Measurements from ENCODE around the gene MYH7B. TPM values are rescaled to one million over a fixed set of nuclear protein-coding genes. Genes with fewer than 3 reads are reported as not detected.

Gene MYH7B
- 0.05 and 0.49 TPM in 2 replicates for total RNA-seq (2014; rRNA removed; shearing (Covaris generic))
- 0.33 TPM in 1 of 2 replicates, not detected in the other for polyA plus RNA-seq (2014; cell fraction: nucleus; rRNA removed)

DNA sequence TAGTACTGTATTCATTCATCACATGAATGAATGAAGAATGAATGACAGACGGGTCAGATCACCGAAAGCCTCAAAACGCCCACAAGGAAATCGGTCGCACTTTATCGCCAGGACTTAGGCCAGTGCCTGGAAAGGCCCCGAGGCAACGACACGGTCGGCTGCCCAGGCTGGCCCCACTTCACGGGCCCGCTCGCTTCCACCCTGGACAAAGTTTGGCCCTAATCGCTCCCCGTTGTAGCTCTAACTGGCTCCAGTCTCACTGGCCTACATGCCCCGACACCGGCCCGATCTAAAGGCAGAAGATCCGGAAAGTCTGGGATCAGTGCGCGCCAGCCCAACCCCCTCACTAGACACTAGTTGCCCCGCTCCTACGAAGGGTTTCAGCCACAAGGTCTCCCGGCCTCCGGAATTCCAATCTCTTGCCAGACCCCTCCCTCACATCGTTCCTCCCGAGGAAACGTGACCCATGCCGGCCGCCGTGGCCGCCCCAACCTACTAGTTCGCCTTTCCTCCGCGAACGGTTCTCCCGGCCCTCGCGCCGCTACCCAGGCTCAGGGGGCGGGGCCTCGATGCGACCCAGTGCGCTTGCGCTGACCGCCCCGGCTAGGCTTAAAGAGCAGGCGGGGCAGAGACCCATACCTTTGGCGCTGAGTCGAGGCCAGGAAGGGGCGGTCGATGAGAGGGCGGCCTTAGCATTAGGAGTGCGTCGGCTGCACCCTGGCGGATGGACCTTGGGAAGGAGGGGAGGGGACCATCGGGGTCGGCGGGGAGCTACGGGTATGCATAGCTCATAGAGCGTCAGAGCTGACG lies at the start of gene MYH7B, which contains the start of gene GSS:
TSS of gene MYH7B (plus strand) at position 638 of the 810 bp plus-strand sequence. CDS start 22,138 bp downstream, outside the sequence.
TSS of gene GSS (minus strand) at position 576 of the 810 bp plus-strand sequence. CDS start 3,954 bp downstream, outside the sequence.
- DNase-seq (ENCODE audit: extremely low read depth, low read depth), result peak; percentile 96

DNA sequence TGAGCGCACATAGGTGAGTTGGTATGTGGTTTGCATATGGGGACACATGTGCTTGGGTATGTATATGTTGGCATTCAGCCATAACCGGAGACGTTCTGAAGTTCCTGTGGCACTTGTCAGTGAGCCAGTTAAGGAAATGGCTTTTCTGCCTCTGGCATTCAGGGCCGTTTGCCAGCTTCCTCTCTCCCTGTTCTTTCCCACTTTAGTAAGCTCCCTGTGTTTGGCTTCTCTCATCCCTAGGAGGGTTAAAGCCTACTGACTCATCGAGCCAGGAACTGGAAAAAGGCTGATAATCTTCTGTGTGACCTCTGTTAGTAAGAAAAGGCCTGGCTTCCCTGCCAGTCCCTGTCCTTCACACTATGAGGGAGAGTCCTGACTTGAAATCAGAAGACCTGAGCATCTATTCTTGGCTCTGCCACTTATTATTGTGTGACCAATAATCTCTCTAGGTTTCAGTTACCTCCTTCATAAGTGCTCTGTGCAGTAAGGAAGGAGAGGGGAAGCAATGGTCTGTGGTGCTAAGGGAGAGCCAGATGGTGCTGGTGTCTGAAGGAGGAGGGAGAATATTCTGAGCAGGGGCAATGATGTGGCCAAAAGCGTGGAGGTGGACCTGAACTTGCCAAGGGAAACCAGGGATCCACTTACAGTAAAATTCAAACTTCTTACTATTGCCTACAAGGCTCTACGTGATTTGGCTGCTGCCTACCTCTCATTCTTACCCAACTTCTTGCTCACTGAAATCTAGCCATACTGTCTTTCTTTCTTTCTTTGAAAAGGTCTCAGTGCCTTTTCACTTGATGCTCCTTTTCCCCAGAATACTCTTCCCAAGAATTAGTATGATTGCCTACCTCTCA lies 47.8 kb upstream of the MYH7B start:
- peak; percentile 95 for DNase-seq (ENCODE audit: extremely low read depth, low read depth)

DNA sequence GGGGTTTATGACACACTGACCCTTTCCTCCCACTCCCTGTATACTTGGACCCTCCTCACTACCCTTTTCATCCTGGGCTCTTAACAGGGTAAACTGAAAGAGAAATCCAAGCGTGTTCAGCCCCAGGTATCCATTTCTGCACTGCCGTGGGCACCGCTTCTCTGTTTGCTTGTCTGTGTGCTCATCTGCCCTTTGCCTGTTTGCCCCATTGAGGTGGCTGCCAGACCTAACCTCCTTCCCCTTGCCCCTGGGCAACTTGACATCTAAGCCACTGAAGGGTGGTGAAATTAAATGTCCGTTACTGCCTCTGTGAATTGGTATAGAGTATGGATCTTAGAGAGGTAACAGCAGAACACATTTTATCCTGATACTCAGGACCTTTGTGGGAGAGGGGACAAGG lies 40.5 kb upstream of the MYH7B start:
- DNase-seq (ENCODE audit: extremely low read depth, low read depth), result no peak

DNA sequence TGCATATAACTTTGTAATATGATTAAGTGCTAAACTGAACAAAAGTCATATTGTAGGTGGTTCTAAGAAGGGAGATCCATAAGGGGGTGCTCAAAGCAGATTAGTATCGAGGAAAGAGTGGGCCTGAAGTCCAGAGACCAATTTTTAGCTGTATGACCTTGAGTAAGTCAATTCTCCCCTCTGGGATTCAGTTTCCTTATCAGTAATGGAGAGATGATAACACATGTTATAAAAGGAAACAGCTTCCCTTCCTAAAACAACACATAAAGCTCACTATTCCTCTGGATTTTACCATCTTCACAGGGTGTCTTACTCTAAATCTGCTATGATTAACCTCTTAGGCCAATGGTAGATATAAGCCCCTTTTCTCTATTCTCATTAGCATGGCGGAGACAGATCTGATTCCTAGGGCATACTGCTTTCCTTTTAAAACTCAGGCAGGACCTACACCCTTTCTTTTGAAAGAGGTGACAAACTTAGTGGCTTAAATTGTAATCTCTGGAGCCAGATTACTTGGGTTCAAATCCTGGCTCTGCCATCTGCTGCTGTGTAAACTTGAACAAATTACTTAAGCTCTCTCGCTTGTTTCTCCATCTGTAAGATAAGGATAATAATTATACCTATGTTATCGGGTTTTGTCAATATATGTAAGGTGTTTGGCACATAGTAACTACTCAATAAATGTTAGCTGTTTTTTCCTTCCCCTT lies 39.8 kb upstream of the MYH7B start:
- no peak for DNase-seq (ENCODE audit: extremely low read depth, low read depth)

- DNase-seq (ENCODE audit: extremely low read depth, low read depth), result no peak
These were observed 38.8 kb upstream of the MYH7B start for GRCh38 chr20:34916774-34917354.

- DNase-seq (ENCODE audit: extremely low read depth, low read depth), result no peak
These were observed 35.6 kb upstream of the MYH7B start for GRCh38 chr20:34920055-34920454.

- no peak for DNase-seq (ENCODE audit: extremely low read depth, low read depth)
These were observed 34.2 kb upstream of the MYH7B start for GRCh38 chr20:34921436-34921835.

DNA sequence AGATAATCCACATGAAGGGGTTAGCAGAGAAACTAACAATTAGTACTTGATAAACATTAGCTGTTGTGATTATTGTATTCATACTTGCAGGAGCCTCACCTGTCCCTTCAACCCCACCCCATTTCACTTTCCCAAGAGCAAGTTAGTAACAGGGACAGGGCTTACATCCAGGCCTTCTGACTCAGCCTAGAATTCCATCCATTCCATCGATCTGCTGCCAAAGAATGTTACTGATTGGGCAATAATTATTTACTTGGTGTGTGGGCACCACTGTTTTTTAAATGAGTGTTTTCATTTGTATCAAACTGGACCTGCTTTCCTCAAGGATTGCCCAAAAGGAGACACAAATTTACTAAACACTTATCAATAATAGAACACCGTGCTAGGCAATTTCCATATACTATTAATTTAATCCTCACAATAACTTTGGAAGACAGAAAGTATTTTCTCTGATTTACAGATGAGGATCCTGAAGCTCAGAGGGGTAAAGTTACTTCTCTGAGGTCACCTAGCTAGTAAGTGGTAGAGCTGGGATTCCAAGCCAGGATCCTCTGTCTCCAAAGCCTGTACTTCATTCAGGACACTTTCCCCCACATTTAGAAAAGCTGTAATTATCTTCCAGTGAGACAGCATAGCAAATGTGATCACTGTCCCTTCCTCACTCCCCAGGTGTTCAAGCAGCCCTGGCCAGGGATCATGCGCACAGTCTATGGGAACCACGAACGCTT lies 32.9 kb upstream of the MYH7B start:
- peak; percentile 64 for DNase-seq (ENCODE audit: extremely low read depth, low read depth)

GRCh38 chr20:34923414-34923813 lies 32.3 kb upstream of the MYH7B start:
- DNase-seq (ENCODE audit: extremely low read depth, low read depth), result no peak

DNA sequence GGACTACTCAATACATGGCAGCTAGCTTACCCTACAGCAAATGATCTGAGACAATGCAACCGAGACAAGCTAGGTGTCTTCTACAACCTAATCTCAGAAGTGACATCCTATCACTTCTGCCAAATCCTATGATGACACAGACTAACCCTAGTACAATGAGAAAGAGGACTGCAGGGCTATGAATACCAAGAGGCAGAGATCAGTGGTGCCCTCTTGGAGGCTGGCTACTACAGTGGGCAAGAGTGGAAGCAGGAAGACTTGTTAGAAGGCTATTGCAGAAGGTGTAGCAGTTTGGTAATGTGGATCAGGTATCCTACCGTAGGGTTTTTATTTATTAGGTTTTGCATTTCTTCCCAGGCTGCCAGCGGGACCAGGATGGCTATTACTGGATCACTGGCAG lies 30.3 kb upstream of the MYH7B start:
- DNase-seq (ENCODE audit: extremely low read depth, low read depth), result no peak

- DNase-seq (ENCODE audit: extremely low read depth, low read depth), result no peak
These were observed 29.7 kb upstream of the MYH7B start for GRCh38 chr20:34925981-34926380.

GRCh38 chr20:34926581-34926980 lies 29.1 kb upstream of the MYH7B start:
- no peak for DNase-seq (ENCODE audit: extremely low read depth, low read depth)

DNA sequence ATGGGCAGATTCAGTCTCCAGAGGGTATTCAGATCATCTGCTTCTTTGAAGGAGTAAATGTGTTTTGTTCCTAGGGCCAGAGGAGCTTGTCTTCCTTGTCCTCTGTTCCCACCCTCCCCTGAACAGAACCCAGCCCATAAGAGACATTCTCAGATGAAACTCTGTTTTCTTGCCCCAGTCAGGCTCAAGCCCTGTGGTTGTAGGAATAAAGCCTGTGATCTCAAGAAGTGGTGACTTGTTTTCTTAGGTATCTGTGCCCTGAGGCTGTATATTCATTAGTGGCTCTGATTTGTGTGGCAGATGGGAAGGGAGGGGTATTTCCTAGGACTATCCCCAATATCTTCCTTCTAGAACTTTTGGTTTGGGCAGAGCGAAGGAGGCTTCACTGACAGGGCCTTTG lies 27.9 kb upstream of the MYH7B start:
- DNase-seq (ENCODE audit: extremely low read depth, low read depth), result no peak

DNA sequence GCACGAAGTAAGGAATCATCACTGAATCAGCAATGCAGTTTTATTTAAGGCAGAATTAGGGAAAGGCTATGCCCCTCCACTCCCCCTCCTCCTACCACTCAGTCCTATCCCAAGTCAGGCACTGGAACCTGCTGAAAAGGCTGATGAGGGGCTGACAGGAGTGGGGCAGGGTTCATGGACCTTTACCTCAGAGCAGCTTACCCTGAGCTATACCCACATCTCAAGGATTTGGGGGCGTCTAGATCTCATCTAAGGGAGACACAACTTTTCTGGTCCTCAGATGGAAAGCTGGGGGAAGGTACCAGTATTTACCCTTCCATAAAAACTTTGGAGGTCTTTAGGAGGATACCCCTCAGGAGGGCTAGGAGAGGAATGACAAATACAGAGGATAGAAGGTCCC lies 27.3 kb upstream of the MYH7B start:
- no peak for DNase-seq (ENCODE audit: extremely low read depth, low read depth)

- no peak for DNase-seq (ENCODE audit: extremely low read depth, low read depth)
These were observed 23.9 kb upstream of the MYH7B start for GRCh38 chr20:34931771-34932170.

- no peak for DNase-seq (ENCODE audit: extremely low read depth, low read depth)
These were observed 17.1 kb upstream of the MYH7B start for GRCh38 chr20:34938466-34939163.

- DNase-seq (ENCODE audit: extremely low read depth, low read depth), result no peak
These were observed 15.6 kb upstream of the MYH7B start for GRCh38 chr20:34940081-34940481.

- no peak for DNase-seq (ENCODE audit: extremely low read depth, low read depth)
These were observed 14.4 kb upstream of the MYH7B start for GRCh38 chr20:34941226-34941625.

DNA sequence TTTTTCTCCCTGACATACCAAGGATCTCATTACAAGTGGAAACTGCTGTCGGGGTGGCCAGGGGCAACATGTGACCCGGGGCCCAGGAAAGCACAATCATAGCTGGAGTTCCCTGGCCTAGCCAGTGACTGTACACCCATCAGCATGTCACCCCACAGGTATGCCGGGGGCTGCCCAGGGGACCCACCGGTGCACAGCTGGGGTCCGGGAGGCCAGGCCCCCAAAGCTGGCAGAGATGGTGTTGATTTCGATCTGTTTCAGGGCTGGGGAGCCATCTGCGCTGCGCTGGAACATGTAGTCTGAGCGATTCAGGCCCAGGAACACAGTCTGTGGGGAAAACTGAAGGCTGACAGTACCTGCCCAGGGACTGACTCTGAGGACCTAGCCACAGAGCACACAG lies 13.4 kb upstream of the MYH7B start:
- DNase-seq (ENCODE audit: extremely low read depth, low read depth), result no peak

Data from NCI-H460 (cell line).